GM10266 (cell line): ENCODE data around the gene CTBS.

Source experiments
- DNase-seq: peaks from one replicate; pipeline ENCODE4 v3.0.0; 2012; ENCODE audit errors: extremely low spot score
- TF ChIP-seq, protein P1 (sequence below): IDR thresholded peaks from 2 replicates; pipeline ENCODE4 v1.5.1; 2012; ENCODE audit warnings: mild to moderate bottlenecking, low read depth; ENCODE audit not compliant: control insufficient read depth, insufficient read depth; ENCODE audit errors: missing control alignments

The CTBS gene

DNA sequence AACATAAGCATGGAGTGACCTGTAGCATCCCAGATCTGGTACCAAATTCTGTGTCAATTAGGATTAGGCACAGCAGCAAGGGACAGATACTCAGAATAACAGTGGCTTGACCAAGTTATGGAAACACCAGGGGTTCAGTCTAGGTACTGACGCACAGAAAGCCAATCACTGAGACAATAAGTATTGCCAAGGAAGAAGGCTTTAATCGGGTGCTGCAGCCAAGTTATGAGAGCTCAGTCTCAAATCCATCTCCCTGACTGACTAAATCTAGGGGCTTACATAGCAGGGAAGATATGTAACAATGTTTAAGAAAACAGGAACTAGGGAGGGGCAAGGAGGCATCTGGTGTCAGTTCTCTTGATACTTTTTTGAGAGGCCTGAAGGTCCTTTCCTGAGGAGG, 39.6 kb upstream of the CTBS start:
- no peak for DNase-seq
- TF ChIP-seq, protein P1, sequence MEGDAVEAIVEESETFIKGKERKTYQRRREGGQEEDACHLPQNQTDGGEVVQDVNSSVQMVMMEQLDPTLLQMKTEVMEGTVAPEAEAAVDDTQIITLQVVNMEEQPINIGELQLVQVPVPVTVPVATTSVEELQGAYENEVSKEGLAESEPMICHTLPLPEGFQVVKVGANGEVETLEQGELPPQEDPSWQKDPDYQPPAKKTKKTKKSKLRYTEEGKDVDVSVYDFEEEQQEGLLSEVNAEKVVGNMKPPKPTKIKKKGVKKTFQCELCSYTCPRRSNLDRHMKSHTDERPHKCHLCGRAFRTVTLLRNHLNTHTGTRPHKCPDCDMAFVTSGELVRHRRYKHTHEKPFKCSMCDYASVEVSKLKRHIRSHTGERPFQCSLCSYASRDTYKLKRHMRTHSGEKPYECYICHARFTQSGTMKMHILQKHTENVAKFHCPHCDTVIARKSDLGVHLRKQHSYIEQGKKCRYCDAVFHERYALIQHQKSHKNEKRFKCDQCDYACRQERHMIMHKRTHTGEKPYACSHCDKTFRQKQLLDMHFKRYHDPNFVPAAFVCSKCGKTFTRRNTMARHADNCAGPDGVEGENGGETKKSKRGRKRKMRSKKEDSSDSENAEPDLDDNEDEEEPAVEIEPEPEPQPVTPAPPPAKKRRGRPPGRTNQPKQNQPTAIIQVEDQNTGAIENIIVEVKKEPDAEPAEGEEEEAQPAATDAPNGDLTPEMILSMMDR: no peak

DNA sequence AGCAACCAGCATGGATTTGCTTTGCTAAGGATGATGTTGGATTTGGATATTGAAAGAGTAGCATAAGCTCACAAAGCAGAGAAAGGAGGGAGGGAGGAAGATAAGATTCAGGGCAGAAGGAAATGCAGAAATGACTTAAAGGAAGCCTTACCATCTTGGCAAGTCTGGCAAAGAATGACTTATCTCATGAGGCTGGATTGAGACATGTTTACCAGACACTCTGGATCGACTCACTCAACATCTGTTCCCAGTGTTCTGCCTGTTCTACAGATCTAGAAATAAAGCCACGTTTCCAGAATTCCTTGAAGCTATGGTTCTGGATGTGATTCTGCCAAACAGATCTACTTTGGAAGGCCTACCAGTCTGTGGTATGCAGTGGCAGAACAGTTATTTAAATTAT, 38.8 kb upstream of the CTBS start:
- no peak for DNase-seq
- TF ChIP-seq, protein P1: no peak

DNA sequence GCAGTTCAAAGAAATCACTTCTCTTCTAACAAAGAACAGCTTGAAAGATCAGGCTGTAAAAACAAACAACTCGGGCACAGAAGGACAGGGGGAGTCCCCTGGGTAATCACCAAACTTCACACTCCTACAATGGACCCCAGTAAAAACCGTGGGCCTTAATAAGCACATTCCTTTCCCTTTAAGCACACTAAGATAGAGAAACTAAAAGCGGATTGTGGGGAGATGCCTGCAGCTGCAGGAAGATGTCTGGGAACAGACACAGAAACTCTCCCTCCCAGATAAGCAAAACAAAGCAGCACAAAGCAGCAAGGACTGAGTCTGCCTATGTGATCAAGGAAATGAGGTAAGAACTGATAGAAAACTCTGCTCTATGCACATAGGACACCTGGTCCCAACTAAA, 37.6 kb upstream of the CTBS start:
- TF ChIP-seq, protein P1: no peak
- DNase-seq: no peak

DNA sequence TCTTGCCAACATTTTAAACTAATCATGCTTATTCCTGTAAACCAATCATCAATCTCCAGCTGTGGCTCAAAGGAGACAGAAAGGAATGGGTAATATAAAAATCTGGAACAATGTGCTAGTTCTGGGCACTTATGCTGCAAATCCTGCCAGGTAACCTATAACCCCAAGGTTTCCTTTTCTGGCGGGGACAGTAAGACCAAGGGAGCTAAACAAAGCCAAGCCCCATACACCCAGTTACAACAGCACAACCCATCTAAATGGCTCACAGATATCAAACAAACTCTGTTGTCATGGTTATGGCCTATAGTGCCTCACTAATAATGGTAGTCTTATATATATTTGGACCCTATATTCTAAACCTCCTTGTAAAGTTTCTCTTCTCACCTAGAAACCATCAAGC, 36.9 kb upstream of the CTBS start:
- DNase-seq: no peak
- TF ChIP-seq, protein P1: no peak

DNA sequence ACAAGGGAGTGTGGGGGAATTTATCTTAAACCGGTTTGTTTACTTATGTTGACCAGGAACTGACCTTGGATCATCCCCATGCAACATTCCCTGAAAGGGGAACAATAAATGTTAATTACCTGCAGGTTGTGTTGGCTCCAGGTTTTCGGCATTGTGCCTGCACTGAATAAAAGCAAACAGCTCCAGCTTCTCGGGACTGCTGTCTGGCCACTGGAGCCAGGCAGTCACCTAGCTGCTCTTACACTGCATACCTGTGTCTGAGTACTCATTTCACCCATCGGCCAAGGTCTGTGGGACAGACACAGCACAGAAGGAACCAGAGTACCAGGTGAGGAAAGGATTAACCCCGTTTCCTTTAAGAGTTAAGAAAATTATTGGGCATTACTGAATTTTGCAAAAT, 32.7 kb upstream of the CTBS start:
- TF ChIP-seq, protein P1: no peak
- DNase-seq: no peak

DNA sequence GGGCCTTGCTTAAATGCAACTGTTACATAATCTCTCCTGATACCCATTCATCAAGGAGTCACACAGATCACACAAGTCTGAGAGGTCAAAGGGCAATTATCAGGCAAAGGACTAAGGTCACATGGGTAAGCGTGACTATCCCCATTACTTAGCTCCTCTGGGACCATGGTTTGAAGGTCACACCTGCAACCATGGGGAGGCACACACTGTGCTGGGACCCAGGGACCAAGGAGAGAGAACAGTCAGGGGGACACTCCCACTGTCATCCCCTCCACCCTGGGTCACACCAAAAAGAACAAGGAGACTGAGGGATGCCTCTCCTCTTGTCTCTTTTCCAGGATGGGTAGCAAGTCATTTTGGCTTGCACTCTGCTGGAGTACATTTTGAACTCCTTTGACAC, 30.9 kb upstream of the CTBS start:
- TF ChIP-seq, protein P1: no peak
- no peak for DNase-seq

DNA sequence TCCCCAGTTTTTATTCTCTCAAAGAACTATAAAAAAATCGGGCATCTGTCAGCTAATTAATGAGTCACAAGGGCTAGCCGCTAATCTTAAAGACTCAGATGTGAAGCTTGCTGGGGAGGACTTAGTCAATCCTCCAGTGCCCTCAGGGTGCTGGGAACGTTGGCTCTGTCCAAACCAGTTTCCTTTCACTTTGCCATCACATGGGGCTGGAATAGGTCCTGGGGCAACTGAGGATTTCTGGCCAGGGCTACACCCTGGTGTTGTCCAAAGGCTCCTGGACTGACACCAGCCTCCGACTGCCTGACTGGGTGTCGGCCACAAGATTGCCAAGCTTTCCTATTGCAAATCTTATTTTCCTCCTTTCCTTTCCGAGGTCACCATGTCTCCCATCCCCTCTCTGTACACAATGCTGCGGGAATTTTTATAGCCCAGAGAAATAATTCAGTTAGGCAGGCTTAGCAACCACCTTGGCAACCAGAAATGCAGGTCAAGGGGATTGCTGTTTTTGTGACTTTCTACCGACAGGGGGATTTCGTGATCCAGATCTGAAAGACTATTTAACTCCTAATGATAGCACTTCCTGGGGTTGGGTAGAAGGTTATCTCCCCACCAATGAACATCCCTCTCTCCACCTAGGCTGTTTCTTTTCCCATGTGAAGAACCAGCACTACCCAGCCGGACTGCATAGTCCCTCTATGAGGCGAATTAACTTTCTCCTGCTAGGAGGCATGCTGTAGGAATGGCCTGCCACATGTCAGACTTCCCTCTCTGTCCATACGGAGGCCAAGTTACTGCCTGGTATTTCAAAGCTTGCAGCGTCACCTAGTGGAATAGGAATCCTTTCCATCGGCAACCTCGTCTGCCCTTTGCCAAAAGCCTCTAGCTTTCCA, 29.9 kb upstream of the CTBS start:
- TF ChIP-seq, protein P1: no peak
- no peak for DNase-seq
